Subcutaneous abdominal adipose tissue (tissue), 5 donors: ENCODE data around the gene SECISBP2L.

Experiments
- H3K27ac ChIP-seq: one replicate; pipeline ENCODE4 v1.7.0; 2013; ENCODE audit warnings: low read depth, mild to moderate bottlenecking, inconsistent platforms, low read length, moderate library complexity
- H3K27me3 ChIP-seq, 5 donors: one replicate each; pipeline ENCODE4 v1.7.0; 2013; ENCODE audit warnings: low read length in 5 of 5, inconsistent platforms in 1 of 5; ENCODE audit not compliant: control insufficient read depth in 5 of 5, insufficient read depth in 4 of 5
- H3K36me3 ChIP-seq, 5 donors: one replicate each; pipeline ENCODE4 v1.7.0; 2013; ENCODE audit warnings: low read length in 5 of 5; ENCODE audit not compliant: control insufficient read depth in 5 of 5, insufficient read depth in 5 of 5
- H3K4me1 ChIP-seq, 5 donors: one replicate each; pipeline ENCODE4 v1.7.0; 2013; ENCODE audit warnings: low read length in 5 of 5, mild to moderate bottlenecking in 3 of 5, moderate library complexity in 1 of 5; ENCODE audit not compliant: control insufficient read depth in 5 of 5, insufficient read depth in 5 of 5
- H3K4me3 ChIP-seq, 5 donors: one replicate each; pipeline ENCODE4 v1.7.0; 2013; ENCODE audit warnings: low read length in 5 of 5, low read depth in 1 of 5
- H3K9ac ChIP-seq, 5 donors: one replicate each; pipeline ENCODE4 v1.7.0; 2013; ENCODE audit warnings: low read length in 5 of 5, mild to moderate bottlenecking in 4 of 5, moderate library complexity in 3 of 5
- H3K9me3 ChIP-seq, 5 donors: one replicate each; pipeline ENCODE4 v1.7.0; 2013; ENCODE audit warnings: low read length in 5 of 5; ENCODE audit not compliant: control insufficient read depth in 5 of 5
- donor health status: healthy.
- donor health status: healthy.
- donor health status: healthy.
- donor health status: healthy.
- donor health status: healthy.

The SECISBP2L gene, protein sequence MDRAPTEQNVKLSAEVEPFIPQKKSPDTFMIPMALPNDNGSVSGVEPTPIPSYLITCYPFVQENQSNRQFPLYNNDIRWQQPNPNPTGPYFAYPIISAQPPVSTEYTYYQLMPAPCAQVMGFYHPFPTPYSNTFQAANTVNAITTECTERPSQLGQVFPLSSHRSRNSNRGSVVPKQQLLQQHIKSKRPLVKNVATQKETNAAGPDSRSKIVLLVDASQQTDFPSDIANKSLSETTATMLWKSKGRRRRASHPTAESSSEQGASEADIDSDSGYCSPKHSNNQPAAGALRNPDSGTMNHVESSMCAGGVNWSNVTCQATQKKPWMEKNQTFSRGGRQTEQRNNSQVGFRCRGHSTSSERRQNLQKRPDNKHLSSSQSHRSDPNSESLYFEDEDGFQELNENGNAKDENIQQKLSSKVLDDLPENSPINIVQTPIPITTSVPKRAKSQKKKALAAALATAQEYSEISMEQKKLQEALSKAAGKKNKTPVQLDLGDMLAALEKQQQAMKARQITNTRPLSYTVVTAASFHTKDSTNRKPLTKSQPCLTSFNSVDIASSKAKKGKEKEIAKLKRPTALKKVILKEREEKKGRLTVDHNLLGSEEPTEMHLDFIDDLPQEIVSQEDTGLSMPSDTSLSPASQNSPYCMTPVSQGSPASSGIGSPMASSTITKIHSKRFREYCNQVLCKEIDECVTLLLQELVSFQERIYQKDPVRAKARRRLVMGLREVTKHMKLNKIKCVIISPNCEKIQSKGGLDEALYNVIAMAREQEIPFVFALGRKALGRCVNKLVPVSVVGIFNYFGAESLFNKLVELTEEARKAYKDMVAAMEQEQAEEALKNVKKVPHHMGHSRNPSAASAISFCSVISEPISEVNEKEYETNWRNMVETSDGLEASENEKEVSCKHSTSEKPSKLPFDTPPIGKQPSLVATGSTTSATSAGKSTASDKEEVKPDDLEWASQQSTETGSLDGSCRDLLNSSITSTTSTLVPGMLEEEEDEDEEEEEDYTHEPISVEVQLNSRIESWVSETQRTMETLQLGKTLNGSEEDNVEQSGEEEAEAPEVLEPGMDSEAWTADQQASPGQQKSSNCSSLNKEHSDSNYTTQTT

DNA sequence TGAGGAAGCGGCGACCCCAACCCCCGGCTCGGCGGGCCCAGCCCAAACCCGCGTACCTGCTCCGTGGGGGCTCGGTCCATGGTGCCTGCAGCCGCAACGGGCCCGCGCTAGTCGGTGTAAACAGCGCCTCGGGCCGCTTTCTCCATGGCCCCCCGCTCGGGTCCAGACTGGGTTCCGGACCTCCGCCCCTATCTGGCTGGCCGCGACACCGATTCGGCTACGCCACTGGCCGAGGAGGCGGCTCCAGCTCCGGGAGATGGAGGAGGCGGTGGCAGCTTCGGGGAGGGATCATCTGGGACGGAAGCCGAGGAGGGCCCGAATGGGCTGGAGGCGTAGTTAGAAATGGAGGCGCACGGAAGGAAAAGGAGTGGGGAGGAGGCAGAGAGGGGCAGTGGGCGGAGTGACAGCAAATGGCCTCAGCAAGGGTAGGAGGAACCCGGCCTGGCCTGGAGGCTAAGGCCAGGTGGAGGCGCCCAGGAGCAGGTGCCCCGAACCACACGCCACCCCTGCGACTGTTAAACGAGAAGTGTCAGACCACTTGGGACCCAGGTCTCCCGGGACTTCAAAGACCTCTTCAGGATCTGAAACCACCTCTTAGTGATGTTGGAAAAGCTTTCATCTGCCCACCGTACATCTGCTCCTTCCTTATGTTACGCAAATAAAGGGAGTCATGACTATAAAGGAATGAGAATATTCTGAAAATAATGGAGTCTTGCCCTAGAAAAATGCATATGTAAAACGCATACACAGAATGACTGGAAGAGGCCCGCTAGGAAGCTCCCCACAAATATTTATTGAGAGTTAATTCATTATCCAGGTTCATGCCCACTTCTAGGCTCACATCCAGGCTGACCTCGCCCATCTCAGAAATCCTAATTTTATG, at the start of gene SECISBP2L:
SECISBP2L (minus strand) TSS at position 227 of the 883 bp plus-strand sequence; CDS start at position 80, 147 bp downstream.
- no peaks in the 10 kb centered on the region for H3K27me3 ChIP-seq
- peak within 1 kb of the TSS; percentile 76 to 98 (median 81) for H3K4me3 ChIP-seq
- peak within 1 kb of the TSS; percentile 87 for H3K27ac ChIP-seq
- peak within 1 kb of the TSS; percentile 58 to 99 (median 92) for H3K9ac ChIP-seq
- peaks cover 0 to 35% (median 29%) of the 10 kb centered on the region in 5 donors for H3K4me1 ChIP-seq
- H3K36me3 ChIP-seq, result no peaks in the 10 kb centered on the region
- peaks cover 0 to 2% (median 0%) of the 10 kb centered on the region in 5 donors for H3K9me3 ChIP-seq

DNA sequence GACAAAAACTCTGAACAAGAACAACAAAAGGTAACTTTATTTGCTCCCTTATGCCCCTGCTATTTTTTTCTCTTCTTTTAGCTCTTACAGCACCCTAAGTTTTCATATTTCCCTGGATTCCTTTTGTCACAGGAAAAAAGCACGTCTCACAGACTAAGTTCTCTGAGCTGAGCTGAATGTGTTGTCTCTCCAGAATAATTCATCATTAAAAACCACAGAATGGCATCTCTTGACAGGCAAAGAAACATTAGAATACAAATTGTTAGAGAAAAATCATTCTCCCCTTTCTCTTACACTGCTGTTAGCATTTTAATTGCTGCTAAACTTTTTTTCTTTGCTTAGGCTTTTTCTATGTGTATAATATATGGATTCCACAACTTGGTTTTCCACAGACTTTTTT, 48.7 kb upstream of the SECISBP2L start:
- H3K27me3 ChIP-seq, result no peaks in the 10 kb centered on the region
- H3K9ac ChIP-seq, result no peak overlapping the region
- H3K9me3 ChIP-seq, result no peaks in the 10 kb centered on the region
- H3K27ac ChIP-seq, result no peak overlapping the region
- peaks cover 0 to 1% (median 0%) of the 10 kb centered on the region in 5 donors for H3K4me1 ChIP-seq
- no peaks in the 10 kb centered on the region for H3K36me3 ChIP-seq
- H3K4me3 ChIP-seq, result no peak overlapping the region

DNA sequence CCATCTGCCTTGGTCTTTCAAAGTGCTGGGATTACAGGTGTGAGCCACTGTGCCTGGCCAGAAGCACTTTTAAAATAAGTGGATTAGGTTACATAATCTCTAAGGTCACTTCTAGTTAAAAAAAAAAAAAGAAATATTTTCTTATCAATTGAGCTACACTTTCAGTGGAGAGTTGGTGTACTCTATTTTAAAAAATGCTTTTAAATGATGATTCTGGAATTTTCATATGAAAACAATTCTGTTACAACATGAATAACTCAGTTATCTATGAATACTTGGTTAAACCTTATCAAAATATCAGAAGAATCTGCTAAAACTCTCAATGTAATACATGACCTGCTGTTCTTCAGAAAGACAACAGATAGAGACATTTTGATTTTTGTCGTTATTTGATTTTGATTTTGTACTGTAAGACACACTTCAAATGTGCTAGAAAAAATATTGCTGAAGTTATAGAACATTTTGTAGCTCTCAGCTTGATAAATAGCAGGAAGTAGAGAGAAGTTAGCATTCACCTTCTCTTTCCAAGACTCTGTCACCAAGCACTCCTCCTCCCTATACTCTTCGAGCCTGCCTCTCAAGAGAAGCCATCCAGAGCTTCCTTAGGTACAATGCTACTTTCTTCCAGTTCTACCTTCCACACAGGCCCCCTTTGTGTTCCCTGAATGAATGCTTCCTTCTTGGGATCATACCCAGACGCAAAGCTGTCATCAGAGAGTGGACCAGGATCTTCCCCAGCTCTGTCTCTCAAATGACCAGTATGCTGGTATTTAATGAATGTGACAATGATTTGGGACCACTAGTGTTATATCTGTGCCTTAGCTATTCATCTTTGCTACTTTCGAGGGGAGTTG, 47.2 kb upstream of the SECISBP2L start:
- H3K27ac ChIP-seq, result no peak overlapping the region
- H3K27me3 ChIP-seq, result no peaks in the 10 kb centered on the region
- H3K4me1 ChIP-seq, result no peaks in the 10 kb centered on the region
- H3K9ac ChIP-seq, result no peak overlapping the region
- H3K9me3 ChIP-seq, result no peaks in the 10 kb centered on the region
- no peak overlapping the region for H3K4me3 ChIP-seq
- no peaks in the 10 kb centered on the region for H3K36me3 ChIP-seq

DNA sequence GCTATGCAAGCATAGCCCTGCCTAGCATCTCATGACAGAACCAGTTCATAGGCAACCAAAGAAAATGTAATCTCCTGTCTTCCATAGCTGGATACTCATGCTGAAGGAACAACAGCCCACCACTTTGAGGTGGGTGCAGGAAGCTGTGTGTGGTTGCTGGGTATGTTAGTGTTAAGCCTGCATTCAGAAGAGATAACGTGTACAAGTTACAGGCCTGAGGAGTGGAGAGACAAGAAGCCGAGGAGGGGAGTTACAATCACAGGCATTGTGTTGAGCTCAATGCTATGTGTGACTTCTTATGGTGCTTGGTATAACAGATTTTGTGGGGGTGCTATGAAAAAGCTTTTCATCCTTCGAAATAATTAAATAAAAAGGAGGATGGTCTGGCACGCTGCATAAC, 42.8 kb upstream of the SECISBP2L start:
- no peak overlapping the region for H3K9ac ChIP-seq
- H3K36me3 ChIP-seq, result no peaks in the 10 kb centered on the region
- no peak overlapping the region for H3K27ac ChIP-seq
- H3K27me3 ChIP-seq, result no peaks in the 10 kb centered on the region
- no peaks in the 10 kb centered on the region for H3K9me3 ChIP-seq
- H3K4me3 ChIP-seq, result no peak overlapping the region
- peaks cover 0 to 11% (median 0%) of the 10 kb centered on the region in 5 donors for H3K4me1 ChIP-seq

DNA sequence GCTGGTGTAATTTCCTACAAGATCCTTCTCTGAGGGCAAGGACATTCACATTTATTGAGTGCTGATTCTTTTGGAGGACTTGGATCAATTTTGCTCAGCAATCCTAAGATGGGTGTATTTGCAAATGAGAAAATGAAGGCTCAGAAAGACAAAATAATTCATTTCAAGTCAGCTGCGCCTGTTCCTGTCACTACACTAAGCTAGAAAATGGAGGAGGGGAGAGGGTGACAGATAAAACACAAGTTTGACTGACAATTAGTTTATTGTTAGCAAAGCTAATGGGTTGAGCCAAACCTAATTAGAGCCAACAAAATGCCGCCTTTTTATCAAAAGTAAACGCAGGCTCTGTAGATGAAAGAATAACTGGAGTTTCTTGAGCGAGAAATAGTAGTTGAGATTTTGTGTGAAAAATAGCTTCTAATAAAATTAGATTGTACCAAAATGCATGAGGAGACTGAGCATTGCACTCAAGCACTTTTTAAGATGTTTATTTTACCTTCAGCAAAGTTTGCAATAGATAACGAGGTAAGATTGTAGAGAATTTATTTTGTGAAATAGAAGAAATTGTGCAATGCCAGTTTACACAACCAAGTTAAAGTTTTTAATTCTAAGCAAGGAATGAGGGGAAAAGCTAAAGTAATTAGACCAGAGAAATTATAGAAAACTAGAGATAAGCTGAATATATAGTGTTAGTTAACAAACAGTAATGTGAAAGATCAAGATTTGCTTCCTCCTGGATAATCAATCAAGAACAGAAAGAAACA, 39.6 kb upstream of the SECISBP2L start:
- H3K27ac ChIP-seq, result no peak overlapping the region
- no peak overlapping the region for H3K9ac ChIP-seq
- no peaks in the 10 kb centered on the region for H3K9me3 ChIP-seq
- H3K27me3 ChIP-seq, result no peaks in the 10 kb centered on the region
- H3K4me3 ChIP-seq, result no peak overlapping the region
- peaks cover 0 to 11% (median 0%) of the 10 kb centered on the region in 5 donors for H3K4me1 ChIP-seq
- no peaks in the 10 kb centered on the region for H3K36me3 ChIP-seq

DNA sequence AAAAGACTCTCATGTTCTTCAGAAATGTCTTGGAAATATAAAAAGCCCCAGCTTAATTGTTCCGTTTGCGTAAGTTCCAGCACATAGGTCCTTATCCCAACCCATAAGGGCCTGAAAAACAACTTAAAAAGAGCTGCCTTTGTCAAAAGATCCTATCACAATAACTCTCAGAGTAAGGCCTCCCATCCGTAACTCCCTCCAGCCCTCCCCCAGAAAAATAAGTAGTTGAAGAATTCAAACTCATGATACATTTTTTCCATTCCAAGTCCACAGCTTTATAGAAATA, 38.0 kb upstream of the SECISBP2L start:
- Histone ChIP-seq H3K36me3 (no peaks in the 10 kb centered on the region), H3K9me3 (no peaks in the 10 kb centered on the region), H3K9ac (no peak overlapping the region), H3K27me3 (no peaks in the 10 kb centered on the region), H3K4me1 (peaks cover 0 to 11% (median 0%) of the 10 kb centered on the region in 5 donors), H3K4me3 (no peak overlapping the region), H3K27ac (no peak overlapping the region)

DNA sequence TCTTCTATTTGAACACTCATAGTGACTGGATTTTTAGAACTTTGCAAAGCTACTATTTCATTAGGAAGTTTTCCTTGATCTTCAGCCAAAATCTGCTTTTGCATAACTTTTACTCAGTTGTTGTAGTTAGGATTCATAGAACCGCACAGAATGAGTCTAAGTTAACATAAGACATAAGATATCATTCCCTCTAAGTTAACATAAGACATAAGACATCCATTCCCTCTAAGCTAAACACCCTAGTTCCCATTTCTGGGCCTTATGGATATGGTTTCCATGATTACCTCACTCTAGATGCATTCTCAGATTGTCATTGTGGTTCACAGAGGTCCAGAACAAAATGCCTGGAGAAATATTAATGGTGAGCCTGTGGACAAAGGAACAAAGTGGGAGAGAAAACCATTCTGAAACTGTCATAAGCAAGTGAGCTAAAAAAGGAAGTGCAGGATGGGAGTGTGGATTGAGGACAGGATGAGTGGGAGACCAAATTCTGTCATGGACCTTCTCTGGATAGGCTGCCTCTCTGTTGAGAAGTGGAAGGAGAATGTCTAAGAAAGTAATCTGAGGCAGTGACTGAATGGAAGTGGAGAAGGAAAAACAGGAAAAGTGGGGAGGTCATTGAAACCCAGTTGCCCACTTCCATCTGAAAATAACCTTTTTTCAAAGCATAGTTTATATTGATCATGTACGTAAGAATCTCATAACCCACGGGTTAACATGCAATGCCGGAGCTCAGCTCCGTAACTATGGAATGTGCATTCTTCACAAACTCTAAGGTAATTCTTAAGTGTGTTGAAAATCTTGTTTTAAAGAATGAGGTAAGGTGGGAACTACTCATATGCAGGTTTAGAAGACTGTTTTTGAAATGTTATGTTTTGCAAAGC, 37.4 kb upstream of the SECISBP2L start:
- Histone ChIP-seq H3K27me3 (no peaks in the 10 kb centered on the region), H3K27ac (no peak overlapping the region), H3K4me3 (no peak overlapping the region), H3K36me3 (no peaks in the 10 kb centered on the region), H3K9ac (no peak overlapping the region), H3K4me1 (peaks cover 0 to 11% (median 0%) of the 10 kb centered on the region in 5 donors), H3K9me3 (no peaks in the 10 kb centered on the region)

DNA sequence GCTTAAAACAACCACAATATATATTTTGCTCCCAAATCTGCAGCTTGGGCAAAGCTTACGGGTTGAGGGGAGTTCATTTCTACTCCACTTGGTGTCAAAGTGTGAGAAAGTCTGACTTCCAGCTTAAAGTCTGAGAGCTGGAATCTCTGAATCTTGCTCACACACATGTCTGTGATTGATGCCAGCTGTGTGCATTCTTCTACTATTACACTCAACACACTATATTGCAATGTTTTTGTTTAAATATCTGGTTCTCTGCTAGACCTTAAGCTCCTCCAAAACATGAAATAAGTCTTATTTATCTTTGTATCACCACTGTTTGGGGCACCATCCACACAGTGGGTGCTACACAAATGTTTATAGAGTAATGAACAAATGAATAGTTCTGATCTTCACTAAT, 36.7 kb upstream of the SECISBP2L start:
- H3K4me3 ChIP-seq, result no peak overlapping the region
- no peaks in the 10 kb centered on the region for H3K27me3 ChIP-seq
- H3K9me3 ChIP-seq, result no peaks in the 10 kb centered on the region
- no peaks in the 10 kb centered on the region for H3K36me3 ChIP-seq
- no peak overlapping the region for H3K9ac ChIP-seq
- peaks cover 0 to 11% (median 0%) of the 10 kb centered on the region in 5 donors for H3K4me1 ChIP-seq
- H3K27ac ChIP-seq, result no peak overlapping the region
